NCI-H524 (cell line): ENCODE results near the gene BEGAIN.
"Not testable (repeated sequence)": the region's sequence is repeated elsewhere in the genome, so short reads cannot be mapped to it uniquely, and the experiment has no call there.

Experiments used
- DNase-seq, 2 experiments: peaks; one replicate each; lab custom pipeline; 2025; lab: John Stamatoyannopoulos, UW

BEGAIN gene

GRCh38 chr14:100523131-100523842 lies 63.9 kb downstream of the BEGAIN start:
- no peak for DNase-seq

- DNase-seq: no peak
These were observed 64.6 kb downstream of the BEGAIN start for GRCh38 chr14:100522616-100523099.

GRCh38 chr14:100506053-100506452 lies 81.2 kb downstream of the BEGAIN start:
- DNase-seq: not testable (repeated sequence)

GRCh38 chr14:100504372-100505078 lies 82.7 kb downstream of the BEGAIN start:
- no peak for DNase-seq

GRCh38 chr14:100503251-100503650 lies 84.0 kb downstream of the BEGAIN start:
- peak; percentile 56 to 83 for DNase-seq

- DNase-seq: no peak
These were observed 84.5 kb downstream of the BEGAIN start for GRCh38 chr14:100502622-100503220.

GRCh38 chr14:100500128-100500527 lies 87.1 kb downstream of the BEGAIN start:
- DNase-seq: no peak

- no peak for DNase-seq
These were observed 89.1 kb downstream of the BEGAIN start for GRCh38 chr14:100498068-100498467.

GRCh38 chr14:100495917-100496316 lies 91.3 kb downstream of the BEGAIN start:
- DNase-seq: no peak

GRCh38 chr14:100494645-100495044 lies 92.6 kb downstream of the BEGAIN start:
- DNase-seq: no peak

GRCh38 chr14:100490252-100490651 lies 97.0 kb downstream of the BEGAIN start:
- no peak for DNase-seq

GRCh38 chr14:100488057-100488456 lies 99.2 kb downstream of the BEGAIN start:
- peak in 1 of 2 experiments; percentile 33 for DNase-seq

GRCh38 chr14:100487304-100487703 lies 99.9 kb downstream of the BEGAIN start:
- peak; percentile 56 to 89 for DNase-seq
